H1 (cell line): Measurements from ENCODE around the gene NEFH. TPM values are rescaled to one million over a fixed set of nuclear protein-coding genes. Genes with fewer than 3 reads are reported as not detected.

Source experiments
- CTCF ChIA-PET: fragments of 300-600 bp; sonication (Branson Sonifier 250); formaldehyde crosslinking; loops from one replicate; lab custom pipeline; 2021; ENCODE audit not compliant: partially characterized antibody; lab: Charles Lee
- POLR2A ChIA-PET: fragments of 300-600 bp; sonication (Branson Sonifier 250); formaldehyde crosslinking; loops from one replicate; lab custom pipeline; 2021; ENCODE audit warnings: inconsistent platforms; ENCODE audit not compliant: partially characterized antibody; lab: Charles Lee
- DNase-seq, 2 experiments: peaks; one replicate each; pipeline versions ENCODE4 v3.0.0 to v3.0.0-alpha.2; 2010 to 2022; ENCODE audit warnings: low spot score in 2 of 2, low read depth in 1 of 2, mixed read lengths in 1 of 2
- FAIRE-seq: peaks from 2 replicates; lab custom pipeline; 2011; peaks lifted over from hg19 to GRCh38; lab: Jason Lieb, UNC
- H2AFZ ChIP-seq: 2 replicates; pipeline ENCODE4 v1.8.1; 2012; ENCODE audit warnings: low read length, inconsistent platforms
- H2AK5ac ChIP-seq: 2 replicates; pipeline ENCODE4 v1.6.1; 2013; ENCODE audit warnings: low read depth, low read length
- H2BK120ac ChIP-seq: replicated peaks from 2 replicates; pipeline ENCODE3; 2013; ENCODE audit warnings: low read depth, low read length, inconsistent platforms
- H2BK12ac ChIP-seq: 2 replicates; pipeline ENCODE4 v1.6.1; 2013; ENCODE audit warnings: low read depth, low read length
- H2BK15ac ChIP-seq: 2 replicates; pipeline ENCODE4 v1.6.1; 2013; ENCODE audit warnings: low read length
- H2BK20ac ChIP-seq: 2 replicates; pipeline ENCODE4 v1.6.1; 2013; ENCODE audit warnings: low read length
- H2BK5ac ChIP-seq: 2 replicates; pipeline ENCODE4 v1.6.1; 2013; ENCODE audit warnings: low read depth, low read length
- H3K14ac ChIP-seq: 2 replicates; pipeline ENCODE4 v1.6.1; 2013; ENCODE audit warnings: inconsistent platforms; ENCODE audit not compliant: insufficient read length
- H3K18ac ChIP-seq: 2 replicates; pipeline ENCODE4 v1.6.1; 2013; ENCODE audit warnings: low read length; ENCODE audit errors: extremely low read depth
- H3K23ac ChIP-seq: 2 replicates; pipeline ENCODE4 v1.6.1; 2013; ENCODE audit warnings: inconsistent platforms; ENCODE audit not compliant: insufficient read length
- H3K23me2 ChIP-seq: 2 replicates; pipeline ENCODE4 v1.6.1; 2013; ENCODE audit warnings: low read depth, low read length
- H3K27ac ChIP-seq: 2 replicates; pipeline ENCODE4 v1.6.1; 2011; ENCODE audit warnings: low read depth, low read length, inconsistent platforms
- H3K27me3 ChIP-seq, 4 experiments: replicated peaks in 1 of 4; 1 replicate in 1 of 4; 2 replicates in 3 of 4; pipeline versions ENCODE4 v1.6.1 to v1.8.1; 2011 to 2013; ENCODE audit warnings: low read length in 3 of 4, mild to moderate bottlenecking in 3 of 4, inconsistent platforms in 2 of 4, mixed read lengths in 2 of 4, moderate library complexity in 1 of 4; ENCODE audit not compliant: control insufficient read depth in 3 of 4, insufficient read depth in 3 of 4; ENCODE audit errors: extremely low read depth in 1 of 4
- H3K36me3 ChIP-seq, 4 experiments: 2 replicates each; pipeline versions ENCODE4 v1.6.1 to v1.8.1; 2011 to 2013; ENCODE audit warnings: mild to moderate bottlenecking in 4 of 4, low read length in 3 of 4, moderate library complexity in 2 of 4, control low read depth in 1 of 4, inconsistent platforms in 1 of 4; ENCODE audit not compliant: insufficient read depth in 4 of 4, control insufficient read depth in 2 of 4
- H3K4ac ChIP-seq: replicated peaks from 2 replicates; pipeline ENCODE3; 2013; ENCODE audit warnings: low read length, low read depth, mixed read lengths, inconsistent platforms; ENCODE audit not compliant: insufficient read length
- H3K4me1 ChIP-seq, 4 experiments: replicated peaks in 1 of 4; 1 replicate in 1 of 4; 2 replicates in 3 of 4; pipeline versions ENCODE4 v1.6.1 to v1.8.1; 2011 to 2013; ENCODE audit warnings: low read length in 3 of 4, inconsistent platforms in 2 of 4, mixed read lengths in 1 of 4; ENCODE audit not compliant: insufficient read depth in 4 of 4, control insufficient read depth in 3 of 4
- H3K4me2 ChIP-seq, 2 experiments: 2 replicates each; pipeline versions ENCODE4 v1.6.1 to v1.8.1; 2011 to 2013; ENCODE audit warnings: low read depth in 2 of 2, low read length in 2 of 2, control low read depth in 1 of 2, inconsistent platforms in 1 of 2, mild to moderate bottlenecking in 1 of 2; ENCODE audit not compliant: insufficient read depth in 1 of 2
- H3K4me3 ChIP-seq, 4 experiments: fragments of 200-600, 300-600 bp in 1 of 4; sonication (generic), shearing (Covaris generic), sonication (Bioruptor Twin) in 1 of 4; 2 replicates each; pipeline versions ENCODE4 v1.5.1 to v1.8.1; 2011 to 2016; ENCODE audit warnings: low read length in 4 of 4, low read depth in 3 of 4, control low read depth in 2 of 4, inconsistent platforms in 2 of 4, mild to moderate bottlenecking in 2 of 4, mixed read lengths in 1 of 4, moderate library complexity in 1 of 4; ENCODE audit not compliant: insufficient read depth in 2 of 4; ENCODE audit errors: extremely low read depth in 1 of 4
- H3K56ac ChIP-seq: replicated peaks from 2 replicates; pipeline ENCODE3; 2013; ENCODE audit warnings: low read depth, mild to moderate bottlenecking, mixed read lengths, low read length, inconsistent platforms; ENCODE audit not compliant: insufficient read length
- H3K79me1 ChIP-seq: 2 replicates; pipeline ENCODE4 v1.6.1; 2013; ENCODE audit warnings: low read depth, low read length, control low read depth
- H3K79me2 ChIP-seq, 2 experiments: 2 replicates each; pipeline versions ENCODE4 v1.6.1 to v1.8.1; 2012 to 2013; ENCODE audit warnings: low read length in 2 of 2, mild to moderate bottlenecking in 2 of 2, inconsistent platforms in 1 of 2; ENCODE audit not compliant: insufficient read depth in 2 of 2, control insufficient read depth in 1 of 2
- H3K9ac ChIP-seq, 4 experiments: replicated peaks in 1 of 4; 1 replicate in 1 of 4; 2 replicates in 3 of 4; pipeline versions ENCODE4 v1.6.1 to v1.8.1; 2011 to 2013; ENCODE audit warnings: low read depth in 3 of 4, low read length in 3 of 4, control low read depth in 2 of 4, mild to moderate bottlenecking in 2 of 4, moderate library complexity in 2 of 4, inconsistent platforms in 1 of 4; ENCODE audit errors: extremely low read depth in 1 of 4
- H3K9me3 ChIP-seq, 2 experiments: 2 replicates each; pipeline versions ENCODE4 v1.6.1 to v1.8.1; 2012 to 2013; ENCODE audit warnings: mild to moderate bottlenecking in 2 of 2, moderate library complexity in 2 of 2, control low read depth in 1 of 2, inconsistent platforms in 1 of 2, low read depth in 1 of 2, low read length in 1 of 2, mixed read lengths in 1 of 2; ENCODE audit not compliant: insufficient read depth in 2 of 2
- H4K20me1 ChIP-seq, 2 experiments: replicated peaks in 1 of 2; 2 replicates each; pipeline versions ENCODE3 to v1.8.1; 2011 to 2013; ENCODE audit warnings: inconsistent platforms in 2 of 2, low read length in 2 of 2, mild to moderate bottlenecking in 1 of 2; ENCODE audit not compliant: insufficient read depth in 2 of 2, control insufficient read depth in 1 of 2
- H4K5ac ChIP-seq: 2 replicates; pipeline ENCODE4 v1.6.1; 2013; ENCODE audit warnings: low read length, low read depth, mixed read lengths, inconsistent platforms; ENCODE audit not compliant: insufficient read length
- H4K8ac ChIP-seq: 2 replicates; pipeline ENCODE4 v1.8.0; 2013; ENCODE audit warnings: mild to moderate bottlenecking, moderate library complexity, low read length, inconsistent platforms; ENCODE audit not compliant: insufficient read depth; ENCODE audit errors: extremely low read depth
- H4K91ac ChIP-seq: replicated peaks from 2 replicates; pipeline ENCODE3; 2013; ENCODE audit warnings: low read length, mixed read lengths, inconsistent platforms; ENCODE audit not compliant: insufficient read length
- PHF8 ChIP-seq: fragments of 200-600 bp; sonication (generic); conservative IDR thresholded peaks from 2 replicates; pipeline ENCODE4 v1.7.1; 2012; ENCODE audit warnings: low read depth, mild to moderate bottlenecking, inconsistent platforms, low read length, moderate library complexity
- SRF ChIP-seq: IDR thresholded peaks from 2 replicates; pipeline ENCODE4 v1.6.1; 2011; ENCODE audit warnings: mild to moderate bottlenecking, low read depth, low read length, moderate library complexity
- WGBS, 2 experiments: shearing (Covaris generic) in 1 of 2; methylation state at CpG; one replicate each; pipeline versions ENCODE4 v1.1.6 to v1.1.7; 2013 to 2015; ENCODE audit warnings: low lambda C conversion rate in 2 of 2, mixed read lengths in 2 of 2, inconsistent platforms in 1 of 2, low coverage in 1 of 2, missing lambda C conversion rate in 1 of 2; ENCODE audit not compliant: insufficient replicate concordance in 2 of 2, insufficient coverage in 1 of 2, insufficient read length in 1 of 2; ENCODE audit errors: extremely low coverage in 1 of 2, missing lambda C conversion rate in 1 of 2; 5-methylcytosine and 5-hydroxymethylcytosine counted together
- polyA plus RNA-seq, 7 experiments: library from polyadenylated mRNA; depleted of rRNA in 3 of 7; stranded (reverse) in 5 of 7; unstranded in 2 of 7; fragments of >200 nt in 5 of 7; fragments of 200-250 nt in 2 of 7; gene quantifications; 1 replicate in 5 of 7; 2 replicates in 1 of 7; 4 replicates in 1 of 7; pipeline versions ENCODE4 v1.2.1 to v1.2.3, GENCODE V29; 2011 to 2013; ENCODE audit warnings: missing spikeins in 2 of 7, mixed read lengths in 2 of 7
- total RNA-seq: library from RNA; stranded (reverse); fragmentation: NEBNext Ultra II Directional; extraction: Animal tissue kit (Norgen Biotek cat#: 25700); gene quantifications from 2 replicates; pipeline ENCODE4 v1.2.1, GENCODE V29; 2021

Gene NEFH
- total and polyA plus RNA-seq, 2 of the 8 experiments (the other 6 are each of a cell fraction or from before 2014, with no cell fraction given): 0.57 to 2.3 TPM

DNA sequence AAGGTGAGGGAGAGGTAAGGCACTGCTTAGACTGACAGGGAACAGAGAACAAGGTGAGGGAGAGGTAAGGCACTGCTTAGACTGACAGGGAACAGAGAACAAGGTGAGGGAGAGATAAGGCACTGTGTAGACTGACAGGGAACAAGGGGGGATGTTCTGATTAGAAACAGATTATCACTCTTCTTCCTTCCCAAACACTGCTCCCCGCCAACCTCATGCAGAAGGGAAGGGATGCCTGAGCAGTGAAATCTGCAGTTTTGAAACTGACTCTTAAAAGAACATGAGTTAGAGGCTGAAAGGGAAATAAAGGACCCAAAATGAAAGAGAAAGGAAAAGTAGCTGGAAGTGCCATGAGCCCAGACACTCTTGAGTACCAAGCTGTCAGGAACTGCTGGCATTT, 29.8 kb downstream of the NEFH start:
- H3K9me3 ChIP-seq: no peaks in the 10 kb centered on the region
- ChIA-PET CTCF (interaction anchor here (0.9 to 5.5 kb wide), 4 partner anchors 13 to 117 kb away, joined by 3 to 33 read pairs (median 4); no protein-coding TSS in a partner anchor), POLR2A (no interaction called here)
- H2BK15ac ChIP-seq: no peak overlapping the region
- no peak overlapping the region for H2BK20ac ChIP-seq
- no peak overlapping the region for H2BK12ac ChIP-seq
- H4K5ac ChIP-seq: no peak overlapping the region
- H3K79me2 ChIP-seq: no peaks in the 10 kb centered on the region
- no peaks in the 10 kb centered on the region for H3K79me1 ChIP-seq
- DNase-seq (no peak), FAIRE-seq (no peak)
- H3K4ac ChIP-seq: no peak overlapping the region
- H3K56ac ChIP-seq: no peak overlapping the region
- H3K4me1 ChIP-seq: no peaks in the 10 kb centered on the region
- H3K27ac ChIP-seq: no peak overlapping the region
- no peak overlapping the region for H3K23ac ChIP-seq
- H2AK5ac ChIP-seq: no peak overlapping the region
- H3K4me2 ChIP-seq: no peak overlapping the region
- H3K36me3 ChIP-seq: peaks cover 12 to 54% (median 38%) of the 10 kb centered on the region in 4 experiments
- no peak overlapping the region for H3K14ac ChIP-seq
- peaks cover 0 to 3% of the 10 kb centered on the region in 2 experiments for H4K20me1 ChIP-seq
- no peak overlapping the region for H2BK120ac ChIP-seq
- H4K8ac ChIP-seq: no peak overlapping the region
- 83% methylated on average over 1 of the region's 1 CpG; no CpG with 5 or more reads in 1 of the 2 experiments for WGBS, 2 experiments
- no peak overlapping the region for H3K4me3 ChIP-seq
- no peak overlapping the region for H4K91ac ChIP-seq
- no peak overlapping the region for H3K9ac ChIP-seq
- no peak overlapping the region for H2AFZ ChIP-seq
- H3K27me3 ChIP-seq: no peaks in the 10 kb centered on the region
- TF ChIP-seq PHF8: no peak
- no peak for TF ChIP-seq SRF
- H3K18ac ChIP-seq: no peak overlapping the region
- no peak overlapping the region for H2BK5ac ChIP-seq
- H3K23me2 ChIP-seq: no peaks in the 10 kb centered on the region
